BE2C (cell line): ENCODE results near the gene SLC25A1.
A peak's percentile ranks its signal among the peaks of the same experiment; 100 is the strongest.

ENCODE experiments used
- DNase-seq: peaks from one replicate; pipeline ENCODE4 v3.0.0-alpha.2; 2020
- H3K27me3 ChIP-seq: fragments of 250-450 bp; sonication (Bioruptor Pico); 2 replicates; pipeline ENCODE4 v1.5.1; 2020; ENCODE audit warnings: mild to moderate bottlenecking
- H3K36me3 ChIP-seq: fragments of 250-450 bp; sonication (Bioruptor Pico); 2 replicates; pipeline ENCODE4 v1.5.1; 2020; ENCODE audit warnings: mild to moderate bottlenecking
- H3K4me1 ChIP-seq: fragments of 250-450 bp; sonication (Bioruptor Pico); 2 replicates; pipeline ENCODE4 v1.5.1; 2020
- H3K4me3 ChIP-seq: 2 replicates; pipeline ENCODE4 v1.5.1; 2011; ENCODE audit warnings: low read depth, low read length
- H3K9me3 ChIP-seq: fragments of 250-450 bp; sonication (Bioruptor Pico); 2 replicates; pipeline ENCODE4 v1.5.1; 2020
- CTCF ChIP-seq: IDR thresholded peaks from 2 replicates; pipeline ENCODE4 v1.5.1; 2012; ENCODE audit warnings: mild to moderate bottlenecking, low read depth, low read length

Gene SLC25A1

GRCh38 chr22:19175602-19176174 lies 2.8 kb downstream of the SLC25A1 start:
- no peak for TF ChIP-seq CTCF
- H3K27me3 ChIP-seq = no peaks in the 10 kb centered on the region
- no peaks in the 10 kb centered on the region; the same call in 1 of the 2 replicates for H3K36me3 ChIP-seq
- no peak for DNase-seq
- H3K9me3 ChIP-seq = no peaks in the 10 kb centered on the region
- H3K4me1 ChIP-seq = peaks cover 16% of the 10 kb centered on the region
- H3K4me3 ChIP-seq = no peak overlapping the region

- Histone ChIP-seq H3K36me3 (no peaks in the 10 kb centered on the region; the same call in 1 of the 2 replicates), H3K27me3 (peaks cover 5% of the 10 kb centered on the region), H3K4me1 (peaks cover 16% of the 10 kb centered on the region), H3K4me3 (no peak overlapping the region), H3K9me3 (no peaks in the 10 kb centered on the region)
- no peak for TF ChIP-seq CTCF
- DNase-seq = no peak
These were observed 3.4 kb downstream of the SLC25A1 start for GRCh38 chr22:19175026-19175601.

GRCh38 chr22:19174106-19175025 lies 4.2 kb downstream of the SLC25A1 start:
- DNase-seq = peak; percentile 60
- Histone ChIP-seq H3K4me3 (no peak overlapping the region; the same call in 1 of the 2 replicates), H3K27me3 (peaks cover 12% of the 10 kb centered on the region)

GRCh38 chr22:19173047-19174035 lies 5.2 kb downstream of the SLC25A1 start:
- Histone ChIP-seq H3K9me3 (no peaks in the 10 kb centered on the region), H3K36me3 (no peaks in the 10 kb centered on the region; the same call in 1 of the 2 replicates), H3K27me3 (peaks cover 22% of the 10 kb centered on the region), H3K4me3 (peak overlapping the region; percentile 96), H3K4me1 (peaks cover 16% of the 10 kb centered on the region)
- no peak for TF ChIP-seq CTCF
- no peak for DNase-seq

More at GRCh38 chr22:19174106-19175025, 4.2 kb downstream of the SLC25A1 start:
- Histone ChIP-seq H3K9me3 (no peaks in the 10 kb centered on the region), H3K4me1 (peaks cover 16% of the 10 kb centered on the region), H3K36me3 (no peaks in the 10 kb centered on the region; the same call in 1 of the 2 replicates)
- no peak for TF ChIP-seq CTCF

GRCh38 chr22:19172213-19173046 lies 6.1 kb downstream of the SLC25A1 start:
- Histone ChIP-seq H3K36me3 (no peaks in the 10 kb centered on the region; the same call in 1 of the 2 replicates), H3K9me3 (no peaks in the 10 kb centered on the region), H3K27me3 (peaks cover 31% of the 10 kb centered on the region), H3K4me3 (peak overlapping the region; percentile 96), H3K4me1 (peaks cover 16% of the 10 kb centered on the region)
- no peak for TF ChIP-seq CTCF
- no peak for DNase-seq
